PC-9 (cell line): Measurements from ENCODE around the gene EIF5A. TPM values are rescaled to one million over a fixed set of nuclear protein-coding genes. Genes with fewer than 3 reads are reported as not detected.

ENCODE experiments used
- BruUV-seq: library from RNA; stranded (reverse); fragments of 400-500 nt; replicated peaks from 2 replicates; lab custom pipeline; 2021; lab: Mats Ljungman, UMichigan
- CTCF ChIA-PET: fragments of 300-600 bp; sonication (Branson Sonifier 250); formaldehyde crosslinking; loops from one replicate; lab custom pipeline; 2022; ENCODE audit warnings: antibody characterized with exemption; lab: Charles Lee
- POLR2A ChIA-PET: fragments of 300-600 bp; sonication (Branson Sonifier 250); formaldehyde crosslinking; loops from one replicate; lab custom pipeline; 2022; ENCODE audit warnings: antibody characterized with exemption; ENCODE audit not compliant: unreplicated experiment; lab: Charles Lee
- DNase-seq, 2 experiments: peaks; one replicate each; pipeline versions ENCODE4 v3.0.0 to v3.0.0-alpha.2; 2015 to 2022; ENCODE audit warnings: mixed read lengths in 1 of 2
- H2AFZ ChIP-seq: fragments of 200-600 bp; sonication (generic); 2 replicates; pipeline ENCODE4 v1.8.1; 2017; ENCODE audit warnings: antibody characterized with exemption
- H3F3A ChIP-seq: fragments of 200-600 bp; sonication (generic); 2 replicates; pipeline ENCODE4 v1.8.1; 2017; ENCODE audit warnings: antibody characterized with exemption, mild to moderate bottlenecking, low read depth; ENCODE audit not compliant: insufficient read depth
- H3K27ac ChIP-seq: fragments of 200-600 bp; sonication (generic); 2 replicates; pipeline ENCODE4 v1.6.1; 2016; ENCODE audit warnings: mixed run types
- H3K27me3 ChIP-seq: fragments of 200-600 bp; sonication (generic); 2 replicates; pipeline ENCODE4 v1.6.1; 2016; ENCODE audit warnings: low read depth, mixed run types; ENCODE audit not compliant: insufficient read depth
- H3K36me3 ChIP-seq: fragments of 200-600 bp; sonication (generic); 2 replicates; pipeline ENCODE4 v1.6.1; 2016; ENCODE audit warnings: low read depth, mixed run types
- H3K4me1 ChIP-seq: fragments of 200-600 bp; sonication (generic); replicated peaks from 2 replicates; pipeline ENCODE4 v1.6.1; 2016; ENCODE audit warnings: mixed run types; ENCODE audit not compliant: insufficient read depth
- H3K4me2 ChIP-seq: fragments of 200-600 bp; sonication (generic); 2 replicates; pipeline ENCODE4 v1.6.1; 2017; ENCODE audit warnings: mixed run types
- H3K4me3 ChIP-seq: fragments of 200-600 bp; sonication (generic); 2 replicates; pipeline ENCODE4 v1.6.1; 2016; ENCODE audit warnings: mixed run types
- H3K79me2 ChIP-seq: fragments of 200-600 bp; sonication (generic); 2 replicates; pipeline ENCODE4 v1.6.1; 2017; ENCODE audit warnings: low read depth, mixed run types
- H3K9me2 ChIP-seq: fragments of 200-600 bp; sonication (generic); 2 replicates; pipeline ENCODE4 v1.8.1; 2017; ENCODE audit warnings: mild to moderate bottlenecking; ENCODE audit not compliant: insufficient read depth
- H3K9me3 ChIP-seq: fragments of 200-600 bp; sonication (generic); 2 replicates; pipeline ENCODE4 v1.8.1; 2016; ENCODE audit warnings: low read depth; ENCODE audit not compliant: insufficient read depth
- H4K20me1 ChIP-seq: fragments of 200-600 bp; sonication (generic); 2 replicates; pipeline ENCODE4 v1.8.1; 2017; ENCODE audit not compliant: insufficient read depth
- EZH2 ChIP-seq: fragments of 200-600 bp; sonication (generic); IDR thresholded peaks from 2 replicates; pipeline ENCODE4 v1.8.0; 2017; ENCODE audit warnings: antibody characterized with exemption, low read depth
- intact Hi-C: fragments of 100-400 bp; cut with micrococcal nuclease; formaldehyde crosslinking; loops from one replicate; pipeline ENCODE4 v1.10.0; 2022; ENCODE audit not compliant: unreplicated experiment
- total RNA-seq: library from RNA; stranded (reverse); gene quantifications from 2 replicates; pipeline ENCODE4 v1.2.3, GENCODE V29; 2021
- TF ChIP-seq, protein P1 (sequence below): fragments of 200-600 bp; sonication (generic); conservative IDR thresholded peaks from 2 replicates; pipeline ENCODE4 v1.6.1; 2017; ENCODE audit warnings: mixed run types, antibody characterized with exemption, mild to moderate bottlenecking, moderate library complexity

EIF5A gene
- total RNA-seq, 1 experiment from 2014 or later: 1,298 TPM

DNA sequence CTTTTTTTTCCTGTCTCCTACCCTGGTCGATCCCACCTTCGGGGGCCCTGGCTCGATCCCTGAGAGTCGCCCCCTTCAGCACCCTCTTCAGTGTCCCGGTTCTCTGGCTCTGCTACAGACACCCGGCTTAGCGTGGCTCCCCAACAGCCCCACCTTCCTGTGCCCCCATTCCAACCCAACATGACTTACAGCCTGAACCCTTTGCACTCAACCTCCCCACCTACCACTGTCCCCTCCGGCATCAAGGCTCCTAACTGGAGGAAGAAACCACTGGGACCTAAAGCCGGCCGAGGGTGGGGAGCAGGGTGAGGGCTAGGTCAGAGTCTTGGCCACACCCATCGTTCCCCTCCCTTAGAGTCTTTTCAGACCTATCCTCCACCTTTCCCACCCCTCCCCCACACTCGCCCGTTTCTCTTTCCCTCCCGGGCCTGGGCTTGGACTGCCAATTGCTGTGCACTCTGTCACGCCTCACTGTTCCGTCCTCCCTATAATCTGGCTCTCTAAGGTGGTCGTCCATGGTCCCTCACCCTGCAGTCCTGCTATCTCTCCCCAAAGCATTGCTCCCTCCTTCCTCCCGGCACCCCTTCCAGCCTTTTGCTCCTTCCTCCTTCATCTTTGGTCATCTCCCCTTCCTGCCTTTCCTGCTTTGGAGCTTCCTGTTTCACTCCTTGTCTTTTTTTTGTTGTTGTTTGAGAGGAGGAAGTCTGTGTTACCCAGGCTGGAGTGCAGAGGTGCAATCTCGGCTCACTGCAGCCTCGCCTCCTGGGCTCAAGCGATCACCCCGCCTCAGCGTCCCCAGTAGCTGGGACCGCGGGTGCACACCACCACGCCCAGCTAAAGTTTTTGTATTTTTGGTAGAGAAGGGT lies 44.3 kb upstream of the EIF5A start:
- H4K20me1 ChIP-seq: peaks cover 25% of the 10 kb centered on the region
- H3K9me3 ChIP-seq: no peaks in the 10 kb centered on the region
- intact Hi-C loops: loop anchor here (1.0 to 5.0 kb wide), 9 partner anchors 11 to 579 kb away; partner anchors contain the start of genes EIF5A, ELP5, POLR2A and SLC35G6
- CTCF ChIA-PET: interaction anchor here (0.6 to 1.5 kb wide), 4 partner anchors 12 to 311 kb away, joined by 3 to 5 read pairs (median 3); partner anchors contain the start of gene CTDNEP1
- H3K27ac ChIP-seq: peak overlapping the region; percentile 100
- peak overlapping the region; percentile 49 for H2AFZ ChIP-seq
- H3K4me2 ChIP-seq: peak overlapping the region; percentile 82
- H3K4me1 ChIP-seq: peaks cover 40% of the 10 kb centered on the region
- no peaks in the 10 kb centered on the region for H3K9me2 ChIP-seq
- H3K79me2 ChIP-seq: peaks cover 51% of the 10 kb centered on the region
- TF ChIP-seq, protein P1, sequence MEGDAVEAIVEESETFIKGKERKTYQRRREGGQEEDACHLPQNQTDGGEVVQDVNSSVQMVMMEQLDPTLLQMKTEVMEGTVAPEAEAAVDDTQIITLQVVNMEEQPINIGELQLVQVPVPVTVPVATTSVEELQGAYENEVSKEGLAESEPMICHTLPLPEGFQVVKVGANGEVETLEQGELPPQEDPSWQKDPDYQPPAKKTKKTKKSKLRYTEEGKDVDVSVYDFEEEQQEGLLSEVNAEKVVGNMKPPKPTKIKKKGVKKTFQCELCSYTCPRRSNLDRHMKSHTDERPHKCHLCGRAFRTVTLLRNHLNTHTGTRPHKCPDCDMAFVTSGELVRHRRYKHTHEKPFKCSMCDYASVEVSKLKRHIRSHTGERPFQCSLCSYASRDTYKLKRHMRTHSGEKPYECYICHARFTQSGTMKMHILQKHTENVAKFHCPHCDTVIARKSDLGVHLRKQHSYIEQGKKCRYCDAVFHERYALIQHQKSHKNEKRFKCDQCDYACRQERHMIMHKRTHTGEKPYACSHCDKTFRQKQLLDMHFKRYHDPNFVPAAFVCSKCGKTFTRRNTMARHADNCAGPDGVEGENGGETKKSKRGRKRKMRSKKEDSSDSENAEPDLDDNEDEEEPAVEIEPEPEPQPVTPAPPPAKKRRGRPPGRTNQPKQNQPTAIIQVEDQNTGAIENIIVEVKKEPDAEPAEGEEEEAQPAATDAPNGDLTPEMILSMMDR: no peak
- no peak for TF ChIP-seq EZH2
- POLR2A ChIA-PET: interaction anchor here (0.6 to 0.8 kb wide), 5 partner anchors 20 to 753 kb away, joined by 3 to 33 read pairs (median 6); no protein-coding TSS in a partner anchor
- peak overlapping the region; percentile 97 for H3K4me3 ChIP-seq
- H3K36me3 ChIP-seq: peaks cover 24% of the 10 kb centered on the region
- DNase-seq: peak; percentile 84 to 88
- BruUV-seq: TSS peak; percentile 26
- H3F3A ChIP-seq: peaks cover 62% of the 10 kb centered on the region
- no peaks in the 10 kb centered on the region for H3K27me3 ChIP-seq

- peak overlapping the region; percentile 49 for H2AFZ ChIP-seq
- peaks cover 39% of the 10 kb centered on the region for H3K4me1 ChIP-seq
Measured at GRCh38 chr17:7263801-7264078, 43.7 kb upstream of the EIF5A start.

DNA sequence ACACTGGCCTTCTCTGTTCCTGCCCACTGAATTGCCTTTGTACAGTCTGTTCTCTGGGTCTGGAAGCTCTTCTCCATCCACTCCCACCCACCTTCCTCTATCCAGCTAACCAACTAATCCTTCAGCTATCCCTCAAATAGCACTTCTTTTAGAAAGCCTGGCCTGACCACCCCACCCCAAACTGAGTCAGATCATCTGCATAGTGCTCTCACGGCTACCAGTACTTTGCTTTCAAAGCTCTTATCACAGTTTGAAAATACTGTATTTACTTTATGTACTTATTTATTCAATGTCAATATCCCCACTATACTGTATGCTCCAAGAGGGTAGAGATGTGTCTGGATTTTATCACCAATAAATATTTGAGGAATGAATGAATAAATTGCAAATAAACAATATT lies 40.6 kb upstream of the EIF5A start:
- no peaks in the 10 kb centered on the region for H3K9me3 ChIP-seq
- H3K27me3 ChIP-seq: no peaks in the 10 kb centered on the region
- H3K36me3 ChIP-seq: no peaks in the 10 kb centered on the region; the same call in 1 of the 2 replicates
- no peaks in the 10 kb centered on the region for H4K20me1 ChIP-seq
- H3F3A ChIP-seq: peaks cover 54% of the 10 kb centered on the region
- ChIA-PET CTCF (interaction anchor here (0.7 kb wide), 1 partner anchor 158 kb away, joined by 4 read pairs; no protein-coding TSS in a partner anchor), POLR2A (interaction anchor here (0.7 kb wide), 2 partner anchors 63 to 77 kb away, joined by 4 to 10 read pairs; no protein-coding TSS in a partner anchor)
- no peak for TF ChIP-seq EZH2
- TF ChIP-seq, protein P1: no peak
- no peak overlapping the region for H3K4me2 ChIP-seq
- no peak for DNase-seq
- peaks cover 25% of the 10 kb centered on the region for H3K4me1 ChIP-seq
- peaks cover 15% of the 10 kb centered on the region for H3K79me2 ChIP-seq
- no peak overlapping the region for H3K4me3 ChIP-seq
- H3K27ac ChIP-seq: no peak overlapping the region
- BruUV-seq: no TSS peak
- intact Hi-C loops: no loop called here
- no peak overlapping the region for H2AFZ ChIP-seq
- H3K9me2 ChIP-seq: no peaks in the 10 kb centered on the region

More at GRCh38 chr17:7263801-7264078, 43.7 kb upstream of the EIF5A start:
- Histone ChIP-seq H3K9me2 (no peaks in the 10 kb centered on the region), H3K9me3 (no peaks in the 10 kb centered on the region), H3K36me3 (peaks cover 20% of the 10 kb centered on the region), H4K20me1 (peaks cover 20% of the 10 kb centered on the region), H3K4me3 (peak overlapping the region; percentile 97), H3K79me2 (peaks cover 45% of the 10 kb centered on the region), H3K4me2 (peak overlapping the region; percentile 82), H3F3A (peaks cover 56% of the 10 kb centered on the region), H3K27ac (peak overlapping the region; percentile 100), H3K27me3 (no peaks in the 10 kb centered on the region)
- BruUV-seq: no TSS peak
- TF ChIP-seq, protein P1: no peak
- no peak for TF ChIP-seq EZH2
- DNase-seq: peak in 1 of 2 experiments; percentile 31
- CTCF ChIA-PET: interaction anchor here (0.6 to 1.5 kb wide), 3 partner anchors 171 to 310 kb away, joined by 3 to 5 read pairs (median 3); no protein-coding TSS in a partner anchor
- POLR2A ChIA-PET: interaction anchor here (0.6 to 0.8 kb wide), 4 partner anchors 29 to 753 kb away, joined by 4 to 33 read pairs (median 6); no protein-coding TSS in a partner anchor
- intact Hi-C loops: loop anchor here (1.0 to 5.0 kb wide), 6 partner anchors 17 to 579 kb away; partner anchors contain the start of genes EIF5A, POLR2A, SLC35G6 and TMEM256
